PFSK-1 (cell line): ENCODE data around the gene LYRM2.

Experiments
- FOXP2 ChIP-seq: optimal IDR thresholded peaks from 2 replicates; pipeline ENCODE3; 2011; ENCODE audit warnings: borderline replicate concordance, control low read depth, inconsistent platforms; ENCODE audit not compliant: insufficient read depth; ENCODE audit errors: extremely low read length, extremely low read depth
- POLR2AphosphoS5 ChIP-seq: IDR thresholded peaks from 2 replicates; pipeline ENCODE4 v1.6.1; 2012; ENCODE audit warnings: low read depth, mild to moderate bottlenecking, control low read depth, low read length, moderate library complexity
- REST ChIP-seq, 2 experiments: IDR thresholded peaks; 2 replicates each; pipeline versions ENCODE4 v1.6.1 to v1.8.0; 2011 to 2012; ENCODE audit warnings: low read depth in 2 of 2, low read length in 2 of 2, control low read depth in 1 of 2, inconsistent platforms in 1 of 2, mild to moderate bottlenecking in 1 of 2, moderate library complexity in 1 of 2; ENCODE audit not compliant: insufficient read depth in 1 of 2
- SIN3A ChIP-seq: IDR thresholded peaks from 2 replicates; pipeline ENCODE4 v1.6.1; 2012; ENCODE audit warnings: mild to moderate bottlenecking, low read length, moderate library complexity, borderline replicate concordance; ENCODE audit not compliant: insufficient read depth
- TAF1 ChIP-seq: IDR thresholded peaks from 2 replicates; pipeline ENCODE4 v1.6.1; 2012; ENCODE audit warnings: low read length, control low read depth, borderline replicate concordance; ENCODE audit not compliant: insufficient read depth

Gene LYRM2

GRCh38 chr6:89575562-89575960 is 63.0 kb downstream of the LYRM2 start:
- TF ChIP-seq POLR2AphosphoS5 (no peak), SIN3A (no peak), REST (IDR thresholded peaks at IDR 0.05; ENCODE audit: insufficient read depth in 1 of 2, low read depth in 2 of 2, low read length in 2 of 2) (no peak), FOXP2 (no peak), TAF1 (no peak)

GRCh38 chr6:89574910-89575561 is 63.5 kb downstream of the LYRM2 start:
- no peak for TF ChIP-seq REST (IDR thresholded peaks at IDR 0.05; ENCODE audit: insufficient read depth in 1 of 2, low read depth in 2 of 2, low read length in 2 of 2)
- TF ChIP-seq SIN3A = no peak
- no peak for TF ChIP-seq FOXP2
- TF ChIP-seq TAF1 = no peak
- TF ChIP-seq POLR2AphosphoS5 = no peak

GRCh38 chr6:89567630-89568390 is 70.7 kb downstream of the LYRM2 start:
- TF ChIP-seq REST (IDR thresholded peaks at IDR 0.05; ENCODE audit: insufficient read depth in 1 of 2, low read depth in 2 of 2, low read length in 2 of 2) = no peak
- no peak for TF ChIP-seq TAF1
- no peak for TF ChIP-seq POLR2AphosphoS5
- TF ChIP-seq SIN3A = no peak
- no peak for TF ChIP-seq FOXP2

GRCh38 chr6:89566930-89567629 is 71.5 kb downstream of the LYRM2 start:
- TF ChIP-seq TAF1 = no peak
- no peak for TF ChIP-seq FOXP2
- no peak for TF ChIP-seq REST (IDR thresholded peaks at IDR 0.05; ENCODE audit: insufficient read depth in 1 of 2, low read depth in 2 of 2, low read length in 2 of 2)
- TF ChIP-seq POLR2AphosphoS5 = no peak
- no peak for TF ChIP-seq SIN3A
